Fibroblast of lung (primary cell): ENCODE data around the gene GLT6D1. TPM values are rescaled to one million over a fixed set of nuclear protein-coding genes. Genes with fewer than 3 reads are reported as not detected.

Source experiments
- DNase-seq, 2 donors: peaks; one replicate each; pipeline versions ENCODE4 v3.0.0 to v3.0.0-alpha.2; 2010; ENCODE audit warnings: low read depth in 2 of 2
- H2AFZ ChIP-seq: 2 replicates; pipeline ENCODE4 v1.5.1; 2012; ENCODE audit warnings: low read length, control low read depth, inconsistent platforms
- H3K27ac ChIP-seq: 2 replicates; pipeline ENCODE4 v1.5.1; 2011; ENCODE audit warnings: low read length, control low read depth; ENCODE audit not compliant: insufficient read depth
- H3K27me3 ChIP-seq: 2 replicates; pipeline ENCODE4 v1.5.1; 2011; ENCODE audit warnings: mild to moderate bottlenecking, low read length; ENCODE audit not compliant: control insufficient read depth, insufficient read depth
- H3K36me3 ChIP-seq: 2 replicates; pipeline ENCODE4 v1.5.1; 2011; ENCODE audit warnings: low read length; ENCODE audit not compliant: control insufficient read depth, insufficient read depth
- H3K4me1 ChIP-seq: 2 replicates; pipeline ENCODE4 v1.5.1; 2011; ENCODE audit warnings: low read length; ENCODE audit not compliant: control insufficient read depth, insufficient read depth; ENCODE audit errors: extremely low read depth
- H3K4me2 ChIP-seq: 2 replicates; pipeline ENCODE4 v1.5.1; 2011; ENCODE audit warnings: low read length, control low read depth; ENCODE audit not compliant: insufficient read depth; ENCODE audit errors: extremely low read depth
- H3K4me3 ChIP-seq, 4 experiments: fragments of 200-600 bp in 1 of 4; sonication (generic) in 1 of 4; replicated peaks in 1 of 4; 2 replicates each; pipeline ENCODE4 v1.5.1; 2011 to 2016; ENCODE audit warnings: low read length in 4 of 4, low read depth in 3 of 4, mild to moderate bottlenecking in 3 of 4, control low read depth in 2 of 4, inconsistent platforms in 1 of 4, mixed read lengths in 1 of 4; ENCODE audit not compliant: insufficient read depth in 1 of 4; ENCODE audit errors: control extremely low read depth in 1 of 4
- H3K79me2 ChIP-seq: 2 replicates; pipeline ENCODE4 v1.5.1; 2012; ENCODE audit warnings: mild to moderate bottlenecking, low read length, inconsistent platforms; ENCODE audit not compliant: control insufficient read depth, insufficient read depth
- H3K9ac ChIP-seq: 2 replicates; pipeline ENCODE4 v1.5.1; 2011; ENCODE audit warnings: mild to moderate bottlenecking, low read length, control low read depth; ENCODE audit not compliant: insufficient read depth
- H3K9me3 ChIP-seq: 2 replicates; pipeline ENCODE4 v1.5.1; 2012; ENCODE audit warnings: low read depth, low read length; ENCODE audit not compliant: control insufficient read depth, insufficient read depth
- H4K20me1 ChIP-seq: 2 replicates; pipeline ENCODE4 v1.5.1; 2011; ENCODE audit warnings: low read length; ENCODE audit not compliant: control insufficient read depth, insufficient read depth; ENCODE audit errors: extremely low read depth
- EZH2 ChIP-seq: IDR thresholded peaks from 2 replicates; pipeline ENCODE4 v1.5.1; 2012; ENCODE audit warnings: low read length, control low read depth, mild to moderate bottlenecking; ENCODE audit errors: missing control alignments
- polyA plus RNA-seq, 2 donors: library from polyadenylated mRNA; depleted of rRNA in 1 of 2; stranded (reverse) in 1 of 2; unstranded in 1 of 2; fragments of >200 nt; gene quantifications; 2 replicates each; pipeline ENCODE4 v1.2.1, GENCODE V29; 2011 to 2012; ENCODE audit warnings: missing spikeins in 1 of 2
- total RNA-seq: library from RNA; depleted of rRNA; stranded (reverse); fragments of >200 nt; gene quantifications from 2 replicates; pipeline ENCODE4 v1.2.1, GENCODE V29; 2014
- TF ChIP-seq, protein P1 (sequence below), 2 donors: IDR thresholded peaks in 1 of 2; conservative IDR thresholded peaks in 1 of 2; 1 replicate in 1 of 2; 2 replicates in 1 of 2; pipeline ENCODE4 v1.5.1; 2011 to 2012; ENCODE audit warnings: low read length in 2 of 2, control low read depth in 1 of 2, inconsistent platforms in 1 of 2, low read depth in 1 of 2, mild to moderate bottlenecking in 1 of 2

Gene GLT6D1
- total and polyA plus RNA-seq, 2 donors (not counting 1 experiment from before 2014, with no cell fraction given): not detected

DNA sequence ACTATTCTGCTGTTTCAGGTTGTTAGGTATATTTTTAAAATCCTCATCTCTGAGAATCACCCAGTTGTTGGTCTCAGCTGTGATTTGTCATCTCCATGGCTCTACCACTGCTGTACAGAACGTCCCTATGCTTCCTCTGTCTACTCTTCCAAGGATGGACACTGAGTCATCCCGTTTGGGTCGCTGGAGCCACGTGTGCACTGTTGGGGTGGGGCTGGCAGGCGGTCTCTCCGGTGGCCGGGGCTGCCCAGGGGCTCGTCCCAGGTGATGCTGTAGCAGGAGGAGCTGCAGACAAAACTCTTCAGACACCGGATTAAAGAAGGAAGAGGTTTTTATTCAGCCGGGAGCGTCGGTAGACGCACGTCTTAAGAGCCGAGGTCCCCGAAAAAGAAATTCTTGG lies 40.7 kb upstream of the GLT6D1 start:
- Histone ChIP-seq H3K4me1 (no peaks in the 10 kb centered on the region), H4K20me1 (no peaks in the 10 kb centered on the region), H3K4me3 (no peak overlapping the region), H3K27me3 (no peaks in the 10 kb centered on the region), H2AFZ (no peak overlapping the region), H3K36me3 (no peaks in the 10 kb centered on the region), H3K79me2 (no peaks in the 10 kb centered on the region), H3K9me3 (no peaks in the 10 kb centered on the region), H3K4me2 (no peak overlapping the region), H3K9ac (no peak overlapping the region), H3K27ac (no peak overlapping the region)
- no peak for DNase-seq
- TF ChIP-seq EZH2: no peak
- TF ChIP-seq, protein P1, sequence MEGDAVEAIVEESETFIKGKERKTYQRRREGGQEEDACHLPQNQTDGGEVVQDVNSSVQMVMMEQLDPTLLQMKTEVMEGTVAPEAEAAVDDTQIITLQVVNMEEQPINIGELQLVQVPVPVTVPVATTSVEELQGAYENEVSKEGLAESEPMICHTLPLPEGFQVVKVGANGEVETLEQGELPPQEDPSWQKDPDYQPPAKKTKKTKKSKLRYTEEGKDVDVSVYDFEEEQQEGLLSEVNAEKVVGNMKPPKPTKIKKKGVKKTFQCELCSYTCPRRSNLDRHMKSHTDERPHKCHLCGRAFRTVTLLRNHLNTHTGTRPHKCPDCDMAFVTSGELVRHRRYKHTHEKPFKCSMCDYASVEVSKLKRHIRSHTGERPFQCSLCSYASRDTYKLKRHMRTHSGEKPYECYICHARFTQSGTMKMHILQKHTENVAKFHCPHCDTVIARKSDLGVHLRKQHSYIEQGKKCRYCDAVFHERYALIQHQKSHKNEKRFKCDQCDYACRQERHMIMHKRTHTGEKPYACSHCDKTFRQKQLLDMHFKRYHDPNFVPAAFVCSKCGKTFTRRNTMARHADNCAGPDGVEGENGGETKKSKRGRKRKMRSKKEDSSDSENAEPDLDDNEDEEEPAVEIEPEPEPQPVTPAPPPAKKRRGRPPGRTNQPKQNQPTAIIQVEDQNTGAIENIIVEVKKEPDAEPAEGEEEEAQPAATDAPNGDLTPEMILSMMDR (conservative IDR thresholded peaks at IDR 0.05 in 1 of 2, IDR thresholded peaks at IDR 0.05 in 1 of 2; ENCODE audit: low read depth in 1 of 2, low read length in 2 of 2): no peak

DNA sequence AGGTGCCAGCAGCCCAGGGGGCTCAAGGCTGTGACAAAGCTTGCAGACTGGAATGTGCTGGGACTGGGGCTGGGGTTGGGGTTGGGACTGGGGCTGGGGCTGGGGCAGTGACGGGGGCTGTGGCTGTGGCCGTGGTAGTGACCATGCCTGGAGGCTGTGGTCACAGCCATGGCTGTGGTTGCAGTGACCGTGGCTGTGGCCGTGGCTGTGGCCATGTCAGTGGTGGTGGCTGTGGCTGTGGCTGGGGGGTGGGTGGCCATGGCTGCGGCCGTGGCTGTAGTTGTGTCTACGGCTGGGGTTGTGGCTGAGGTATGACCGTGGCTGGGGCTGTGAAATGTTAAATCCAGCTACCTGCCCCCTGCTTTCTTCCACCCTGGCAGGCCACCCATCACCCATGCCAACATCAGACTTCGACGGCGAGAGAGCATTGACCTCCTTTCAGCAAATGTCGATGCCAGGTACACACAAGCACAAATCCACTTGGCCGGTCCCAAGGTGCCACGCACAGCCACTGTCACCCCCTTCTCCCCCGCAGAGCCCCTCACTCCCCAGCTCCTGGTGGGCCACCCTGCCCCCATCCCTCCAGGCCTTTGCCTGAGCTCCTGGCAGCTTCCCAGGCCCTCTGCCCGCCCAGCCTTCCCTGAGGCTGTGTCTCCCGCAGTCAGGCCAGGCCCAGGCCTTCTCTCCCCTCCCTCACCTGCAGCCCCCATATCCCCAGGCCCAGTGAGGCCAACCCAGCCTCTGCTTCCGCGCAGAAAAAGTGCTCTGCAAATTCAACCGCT lies 39.1 kb upstream of the GLT6D1 start:
- Histone ChIP-seq H3K79me2 (no peaks in the 10 kb centered on the region), H3K4me2 (no peak overlapping the region), H3K9me3 (no peaks in the 10 kb centered on the region), H3K4me3 (no peak overlapping the region), H3K9ac (no peak overlapping the region), H3K27me3 (no peaks in the 10 kb centered on the region), H3K27ac (no peak overlapping the region), H3K36me3 (no peaks in the 10 kb centered on the region), H4K20me1 (no peaks in the 10 kb centered on the region), H3K4me1 (no peaks in the 10 kb centered on the region), H2AFZ (no peak overlapping the region)
- TF ChIP-seq, protein P1 (conservative IDR thresholded peaks at IDR 0.05 in 1 of 2, IDR thresholded peaks at IDR 0.05 in 1 of 2; ENCODE audit: low read depth in 1 of 2, low read length in 2 of 2): no peak
- TF ChIP-seq EZH2: no peak
- no peak for DNase-seq

DNA sequence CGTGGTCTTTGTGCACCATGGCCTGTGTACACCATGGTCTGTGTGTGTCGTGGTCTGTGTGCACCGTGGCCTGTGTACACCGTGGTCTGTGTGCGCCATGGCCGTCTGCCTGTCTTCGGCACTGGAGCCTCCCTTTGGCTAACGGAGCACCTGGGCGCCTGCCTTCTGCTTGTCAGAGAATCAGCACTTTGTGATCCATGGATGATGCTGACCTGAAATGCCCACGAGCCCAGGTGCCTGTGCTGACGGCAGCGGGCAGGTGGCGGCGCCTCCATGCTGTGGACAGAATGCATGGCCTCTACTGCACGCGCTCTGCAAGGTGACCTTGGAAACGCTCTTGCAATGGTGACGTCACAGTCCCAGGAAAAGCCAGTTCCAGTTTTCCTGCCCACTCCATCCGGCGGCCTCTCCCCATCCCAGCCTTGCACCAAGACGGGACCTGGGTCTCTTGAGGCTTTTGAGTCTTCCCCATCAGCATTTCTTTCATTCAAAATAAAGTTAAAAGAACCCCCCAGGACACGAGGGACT lies 38.4 kb upstream of the GLT6D1 start:
- Histone ChIP-seq H3K9ac (no peak overlapping the region), H3K27me3 (no peaks in the 10 kb centered on the region), H3K4me2 (no peak overlapping the region), H4K20me1 (no peaks in the 10 kb centered on the region), H3K27ac (no peak overlapping the region), H3K79me2 (no peaks in the 10 kb centered on the region), H3K4me1 (no peaks in the 10 kb centered on the region), H3K36me3 (no peaks in the 10 kb centered on the region), H3K9me3 (no peaks in the 10 kb centered on the region), H2AFZ (no peak overlapping the region), H3K4me3 (no peak overlapping the region)
- DNase-seq: no peak
- TF ChIP-seq, protein P1 (conservative IDR thresholded peaks at IDR 0.05 in 1 of 2, IDR thresholded peaks at IDR 0.05 in 1 of 2; ENCODE audit: low read depth in 1 of 2, low read length in 2 of 2): no peak
- TF ChIP-seq EZH2: no peak
